SH-SY5Y (cell line): ENCODE measurements around the gene FN3KRP.

Experiments used
- GATA2 ChIP-seq: IDR thresholded peaks from 2 replicates; pipeline ENCODE4 v1.6.1; 2011; ENCODE audit warnings: mild to moderate bottlenecking, low read depth, low read length
- GATA3 ChIP-seq: IDR thresholded peaks from 2 replicates; pipeline ENCODE4 v1.6.1; 2011; ENCODE audit warnings: low read depth, mild to moderate bottlenecking, low read length, moderate library complexity

Gene FN3KRP

GRCh38 chr17:82737967-82738877, 21.7 kb downstream of the FN3KRP start:
- TF ChIP-seq GATA3 (no peak), GATA2 (no peak)

GRCh38 chr17:82740906-82741759, 24.6 kb downstream of the FN3KRP start:
- TF ChIP-seq GATA3, result no peak
- TF ChIP-seq GATA2, result no peak

GRCh38 chr17:82743344-82744219, 27.1 kb downstream of the FN3KRP start:
- TF ChIP-seq GATA2 (no peak), GATA3 (no peak)

GRCh38 chr17:82745524-82745923, 29.0 kb downstream of the FN3KRP start:
- TF ChIP-seq GATA3 (no peak), GATA2 (no peak)

- TF ChIP-seq GATA2 (no peak), GATA3 (no peak)
These were observed 32.2 kb downstream of the FN3KRP start for GRCh38 chr17:82748756-82749155.

GRCh38 chr17:82750241-82750908, 33.9 kb downstream of the FN3KRP start:
- TF ChIP-seq GATA2 (no peak), GATA3 (no peak)

GRCh38 chr17:82751171-82751570, 34.7 kb downstream of the FN3KRP start:
- no peak for TF ChIP-seq GATA2
- TF ChIP-seq GATA3, result no peak

GRCh38 chr17:82751571-82752370, 35.3 kb downstream of the FN3KRP start, which contains the start of gene TBCD:
TSS of gene TBCD (plus strand) at chr17:82752065. CDS start at chr17:82752194, 129 bp downstream.
- TF ChIP-seq GATA3, result no peak
- peak; percentile 16; the same call in 1 of the 2 replicates for TF ChIP-seq GATA2

GRCh38 chr17:82752371-82753200, 36.1 kb downstream of the FN3KRP start:
- TF ChIP-seq GATA3 (no peak), GATA2 (no peak)

GRCh38 chr17:82753201-82753464, 36.6 kb downstream of the FN3KRP start:
- TF ChIP-seq GATA3 (no peak), GATA2 (no peak)

- TF ChIP-seq GATA3 (no peak), GATA2 (no peak)
These were observed 38.0 kb downstream of the FN3KRP start for GRCh38 chr17:82754297-82755208.

- TF ChIP-seq GATA2, result no peak
- no peak for TF ChIP-seq GATA3
These were observed 39.7 kb downstream of the FN3KRP start for GRCh38 chr17:82756166-82756565.
